EL (cell line): ENCODE data around the gene KLRG1.

Experiments used
- DNase-seq: peaks from one replicate; pipeline ENCODE4 v3.0.0-alpha.2; 2016

The KLRG1 gene

GRCh38 chr12:8989413-8989812 is at the start of gene KLRG1:
Gene KLRG1, plus strand, starts transcription at chr12:8989546. Its CDS starts 90 bp downstream, at chr12:8989636.
- no peak for DNase-seq

- peak; percentile 4 for DNase-seq
These were observed 47.5 kb upstream of the KLRG1 start for GRCh38 chr12:8941691-8942478.

DNA sequence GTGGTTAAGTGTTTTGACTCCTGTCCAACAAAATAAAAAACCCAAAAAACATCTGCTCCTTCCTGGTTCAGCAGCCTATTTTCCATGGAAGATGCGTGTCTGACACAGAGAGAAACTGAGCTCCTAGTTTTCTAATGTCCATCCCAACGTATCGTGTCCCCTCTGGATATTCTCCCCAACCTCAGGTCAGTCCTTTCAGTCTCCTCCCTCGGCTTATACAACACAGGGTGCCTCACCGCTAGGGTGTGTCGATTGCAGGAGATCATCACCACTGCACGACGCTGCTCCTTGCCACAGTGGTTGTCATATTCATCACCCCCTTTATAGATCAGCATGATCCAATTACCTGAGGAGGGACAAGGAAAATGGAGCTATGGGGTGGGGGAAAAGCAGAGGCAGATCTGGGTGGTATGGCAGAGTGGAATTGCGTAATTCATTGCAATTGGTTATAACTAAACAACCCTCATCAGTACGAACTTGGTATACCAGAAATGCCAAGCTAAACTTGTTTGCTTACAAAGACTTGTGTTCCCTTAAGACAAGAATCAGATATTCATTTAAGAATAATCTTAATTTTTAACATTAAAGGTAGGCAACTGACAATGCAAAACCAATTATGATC is 45.7 kb upstream of the KLRG1 start:
- DNase-seq: no peak

GRCh38 chr12:8946733-8947132 is 42.6 kb upstream of the KLRG1 start:
- no peak for DNase-seq

DNA sequence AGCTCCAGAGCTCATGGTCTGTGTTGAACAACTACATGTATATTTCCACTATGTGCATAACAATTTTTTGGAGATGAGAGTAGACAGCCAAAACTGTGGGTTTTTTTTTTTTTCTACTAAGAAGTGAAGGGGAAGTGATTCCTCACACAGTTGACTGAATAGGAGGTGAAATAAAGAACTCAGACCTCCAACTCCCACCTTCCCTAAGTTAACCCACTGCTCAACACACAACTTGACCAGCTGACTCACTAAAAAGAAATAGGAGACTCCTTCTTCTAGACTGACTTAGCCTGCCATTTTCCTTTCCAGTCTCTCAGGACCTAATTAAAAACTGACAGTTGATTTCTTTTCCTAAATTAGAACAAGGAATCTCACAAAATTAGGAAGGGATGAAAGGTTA is 41.6 kb upstream of the KLRG1 start:
- DNase-seq: no peak

DNA sequence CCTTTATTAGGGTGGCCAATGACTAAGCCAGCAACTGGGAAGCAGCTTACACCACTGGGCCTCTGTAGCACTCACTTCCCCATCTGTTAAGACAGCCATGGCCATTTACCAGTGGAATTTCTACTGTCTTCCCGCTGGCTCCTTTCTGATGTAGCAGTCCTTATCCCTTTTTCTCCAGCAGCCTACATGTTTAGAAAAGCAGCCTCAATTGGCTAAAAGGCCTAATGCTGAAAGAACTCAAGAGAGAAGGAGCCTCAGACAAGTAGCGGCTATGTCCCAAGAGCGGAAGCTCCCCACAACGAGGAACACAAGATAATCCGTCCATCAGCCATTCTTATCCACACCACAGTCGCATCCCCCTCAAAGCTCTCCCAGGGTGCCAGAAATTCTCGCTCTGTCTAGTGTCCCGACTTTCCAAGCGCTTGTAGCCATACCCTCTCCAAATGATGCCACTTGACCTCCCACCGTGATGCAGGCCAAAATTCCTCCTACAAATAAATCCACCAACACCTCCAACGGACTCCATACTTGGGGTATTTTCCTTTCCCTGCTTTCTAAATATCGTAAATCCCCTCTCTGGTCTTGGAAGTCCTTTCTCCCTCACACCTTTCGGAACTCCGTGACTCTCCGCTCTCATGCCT is 40.5 kb upstream of the KLRG1 start:
- peak; percentile 41 for DNase-seq

GRCh38 chr12:8949342-8950220 is 39.8 kb upstream of the KLRG1 start, which contains the start of gene M6PR:
Gene M6PR, minus strand, starts transcription at chr12:8949645. Its CDS starts 3,241 bp downstream, at chr12:8946404.
- DNase-seq: peak; percentile 97

DNA sequence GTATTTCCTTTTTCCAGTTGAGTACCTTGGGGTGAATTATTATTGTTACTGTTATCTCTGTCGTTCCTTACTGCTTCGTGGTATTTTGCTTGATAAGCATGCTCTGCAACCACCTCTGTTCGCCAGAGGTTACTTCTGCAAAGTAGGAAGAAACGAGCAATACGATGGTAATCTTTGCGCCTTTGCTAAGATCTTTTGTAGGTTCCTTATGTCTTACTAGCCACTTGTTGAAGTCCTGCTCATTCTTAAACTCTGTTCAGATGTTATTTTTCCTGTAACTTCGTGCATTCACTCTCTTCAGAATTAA is 39.2 kb upstream of the KLRG1 start:
- no peak for DNase-seq

DNA sequence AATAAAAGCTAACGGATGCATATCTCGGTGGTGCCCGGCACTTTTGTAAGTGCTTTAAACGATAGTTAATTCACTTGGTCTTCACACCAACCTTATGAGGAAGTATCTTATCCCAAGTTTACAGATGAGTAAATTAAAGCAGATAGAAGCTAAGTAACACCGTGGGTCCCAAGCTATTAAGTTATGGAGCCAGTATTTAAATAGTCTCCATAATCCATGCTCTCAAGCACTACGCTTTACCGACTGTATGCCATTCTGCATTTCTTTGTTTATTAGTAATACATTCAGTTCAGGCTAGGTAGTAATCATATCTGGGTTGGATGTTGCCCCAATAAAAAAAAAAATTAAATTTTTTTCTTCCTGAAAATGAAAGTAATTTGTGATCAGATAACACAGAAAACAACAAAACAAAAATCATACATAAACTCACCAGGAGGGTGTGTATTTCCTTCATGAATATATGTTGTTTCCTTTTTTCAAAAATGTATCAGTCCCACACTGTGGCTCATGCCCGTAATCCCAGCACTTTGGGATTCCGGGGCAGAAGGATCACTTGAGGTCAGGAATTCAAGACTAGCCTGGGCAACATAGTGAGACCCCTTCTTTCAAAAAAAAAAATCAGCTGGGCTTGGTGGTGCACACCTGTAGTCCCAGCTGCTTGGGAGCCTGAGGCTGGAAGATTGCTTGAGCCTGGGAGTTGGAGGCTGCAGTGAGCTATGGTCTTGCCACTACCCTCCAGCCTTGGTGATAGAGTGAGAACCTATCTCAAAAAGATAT is 38.5 kb upstream of the KLRG1 start:
- DNase-seq: no peak

GRCh38 chr12:8951744-8952143 is 37.6 kb upstream of the KLRG1 start:
- no peak for DNase-seq

DNA sequence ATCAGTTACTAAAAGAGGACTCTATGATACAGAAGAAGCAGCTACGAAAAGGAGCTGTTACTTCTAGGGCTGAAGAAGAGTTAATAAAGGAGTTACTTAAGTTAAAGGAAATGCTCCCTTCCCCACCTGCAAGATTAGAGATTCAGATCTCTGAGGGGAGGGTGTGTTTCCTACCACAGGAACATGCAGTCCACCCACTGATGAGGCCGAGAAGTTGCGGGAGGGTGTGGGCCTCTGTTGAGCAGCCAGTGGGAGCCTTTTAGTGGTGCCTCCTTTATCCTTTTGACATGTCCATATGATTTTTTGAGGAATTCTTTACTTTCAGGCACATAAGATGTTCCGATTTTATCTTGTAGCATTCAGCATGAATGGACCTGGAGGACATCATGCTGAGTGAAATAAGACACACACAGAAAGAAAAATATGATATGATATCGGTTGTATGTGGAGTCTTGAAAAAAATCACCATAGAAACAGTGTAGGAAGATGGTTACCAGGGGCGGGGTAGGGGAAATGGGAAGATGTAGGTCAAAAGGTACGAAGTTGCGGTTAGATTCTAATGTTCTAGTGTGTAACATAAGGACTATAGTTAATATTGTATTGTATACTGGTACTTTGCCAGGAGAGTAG is 35.5 kb upstream of the KLRG1 start:
- no peak for DNase-seq

- DNase-seq: no peak
These were observed 33.3 kb upstream of the KLRG1 start for GRCh38 chr12:8956073-8956472.

- no peak for DNase-seq
These were observed 32.6 kb upstream of the KLRG1 start for GRCh38 chr12:8956772-8957171.

- DNase-seq: no peak
These were observed 31.8 kb upstream of the KLRG1 start for GRCh38 chr12:8957561-8957960.

- no peak for DNase-seq
These were observed 31.3 kb upstream of the KLRG1 start for GRCh38 chr12:8958066-8958465.

DNA sequence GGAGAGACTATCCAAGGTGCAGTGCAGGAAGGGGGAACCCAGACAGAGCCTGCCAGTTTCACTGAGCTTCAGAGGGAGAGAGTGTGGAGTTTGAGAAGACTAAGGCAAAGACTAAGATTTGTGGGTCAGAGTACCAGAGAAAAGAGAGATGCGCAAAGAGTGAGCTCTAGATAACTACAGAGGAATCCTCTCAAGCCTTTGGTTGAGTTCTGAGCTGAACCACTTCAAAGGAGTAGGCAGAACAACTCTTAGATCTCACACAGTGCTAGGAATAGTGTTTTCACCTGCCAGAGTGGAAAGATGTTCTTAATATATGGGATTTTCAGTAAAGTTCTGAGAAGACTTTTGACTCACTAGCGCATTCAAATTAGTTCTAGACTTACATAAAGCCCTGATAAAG is 29.2 kb upstream of the KLRG1 start:
- DNase-seq: no peak

DNA sequence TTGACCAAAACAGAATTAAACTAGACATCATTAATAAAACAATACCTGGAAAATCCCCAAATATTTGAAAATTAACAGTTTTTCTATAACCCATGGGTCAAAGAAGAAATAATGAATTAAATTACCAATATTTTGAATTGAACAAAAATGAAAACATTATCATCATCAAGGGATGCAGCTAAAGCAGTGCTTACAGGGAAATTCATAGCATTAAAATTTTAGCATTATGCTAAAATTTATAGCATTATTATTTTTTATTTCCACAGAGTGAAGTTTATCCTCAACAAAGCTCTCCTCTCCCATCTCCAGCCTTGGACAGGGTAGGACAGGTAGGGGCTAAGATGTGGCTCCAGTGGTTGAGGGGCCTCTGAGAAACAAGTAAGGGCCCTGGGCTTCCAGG is 20.6 kb upstream of the KLRG1 start:
- DNase-seq: no peak

GRCh38 chr12:8969861-8970411 is 19.4 kb upstream of the KLRG1 start:
- DNase-seq: no peak

GRCh38 chr12:8970432-8970831 is 18.9 kb upstream of the KLRG1 start:
- no peak for DNase-seq

- no peak for DNase-seq
These were observed 9.2 kb upstream of the KLRG1 start for GRCh38 chr12:8980137-8980536.

GRCh38 chr12:8985213-8985754 is 4.1 kb upstream of the KLRG1 start:
- no peak for DNase-seq
